ENCODE measurements around the gene NDUFS4. TPM values are rescaled to one million over a fixed set of nuclear protein-coding genes. Genes with fewer than 3 reads are reported as not detected.
"Not testable (repeated sequence)": the region's sequence is repeated elsewhere in the genome, so short reads cannot be mapped to it uniquely, and the experiment has no call there.

Gene NDUFS4
- polyA plus RNA-seq, 4 donors, result 139 to 152 (median 146) TPM

DNA sequence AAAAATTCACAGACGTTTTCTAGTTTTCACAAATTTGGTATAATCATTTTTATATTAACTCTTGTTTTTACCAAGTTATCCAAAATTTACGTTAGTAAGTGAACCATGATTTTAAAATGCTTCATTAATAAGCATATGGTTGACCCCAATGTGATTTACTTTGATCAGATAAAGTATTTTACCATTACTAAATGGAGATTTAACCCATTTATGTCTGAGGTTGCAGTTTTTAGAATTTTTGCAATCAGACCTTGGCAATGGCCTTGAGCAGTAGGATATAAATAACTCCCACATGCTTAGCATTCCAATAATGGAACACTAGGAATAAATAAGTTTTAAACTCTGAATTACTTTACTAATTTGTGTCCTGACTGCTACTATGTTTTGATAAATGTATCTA is 84.6 kb downstream of the NDUFS4 start:
- DNase-seq (ENCODE audit: low read depth in 4 of 4, low spot score in 3 of 4), result no peak

DNA sequence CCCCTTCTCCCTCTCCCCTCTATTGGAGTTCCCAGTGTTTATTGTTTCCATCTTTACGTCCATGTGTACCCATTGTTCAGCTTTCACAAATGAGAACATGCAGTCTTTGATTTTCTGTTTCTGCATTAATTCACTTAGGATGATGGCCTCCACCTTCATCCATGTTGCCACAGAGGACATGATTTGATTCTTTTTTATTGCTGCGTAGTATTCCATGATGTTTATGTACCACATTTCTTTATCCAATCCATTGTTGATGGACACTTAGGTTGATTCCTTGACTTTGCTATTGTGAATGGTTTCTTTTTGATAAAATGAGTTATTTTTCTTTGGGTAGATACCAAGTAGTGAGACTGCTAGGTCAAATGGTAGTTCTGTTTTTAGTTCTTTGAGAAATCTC is 88.9 kb downstream of the NDUFS4 start:
- DNase-seq (ENCODE audit: low read depth in 4 of 4, low spot score in 3 of 4), result no peak

DNA sequence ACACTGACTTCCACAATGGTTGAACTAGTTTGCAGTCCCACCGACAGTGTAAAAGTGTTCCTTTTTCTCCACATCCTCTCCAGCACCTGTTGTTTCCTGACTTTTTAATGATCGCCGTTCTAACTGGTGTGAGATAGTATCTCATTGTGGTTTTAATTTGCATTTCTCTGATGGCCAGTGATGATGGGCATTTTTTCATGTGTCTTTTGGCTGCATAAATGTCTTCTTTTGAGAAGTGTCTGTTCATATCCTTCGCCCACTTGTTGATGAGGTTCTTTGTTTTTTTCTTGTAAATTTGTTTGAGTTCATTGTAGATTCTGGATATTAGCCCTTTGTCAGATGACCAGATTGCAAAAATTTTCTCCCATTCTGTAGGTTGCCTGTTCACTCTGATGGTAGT is 100.1 kb downstream of the NDUFS4 start:
- DNase-seq (ENCODE audit: low read depth in 4 of 4, low spot score in 3 of 4), result not testable (repeated sequence)

DNA sequence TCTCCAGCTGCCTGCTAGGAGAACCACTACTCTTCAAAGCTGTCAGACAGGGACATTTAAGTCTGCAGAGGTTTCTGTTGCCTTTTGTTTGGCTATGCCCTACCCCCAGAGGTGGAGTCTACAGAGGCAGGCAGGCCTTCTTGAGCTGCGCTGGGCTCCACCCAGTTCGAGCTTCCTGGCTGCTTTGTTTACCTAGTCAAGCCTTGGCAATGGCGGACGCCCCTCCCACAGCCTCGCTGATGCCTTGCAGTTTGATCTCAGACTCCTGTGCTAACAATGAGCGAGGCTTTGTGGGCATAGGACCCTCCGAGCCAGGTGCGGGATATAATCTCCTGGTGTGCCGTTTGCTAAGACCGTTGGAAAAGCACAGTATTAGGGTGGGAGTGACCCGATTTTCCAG is 104.9 kb downstream of the NDUFS4 start:
- DNase-seq (ENCODE audit: low read depth in 4 of 4, low spot score in 3 of 4), result not testable (repeated sequence)

- DNase-seq (ENCODE audit: low read depth in 4 of 4, low spot score in 3 of 4), result no peak
Measured at GRCh38 chr5:53667621-53668020, 107.2 kb downstream of the NDUFS4 start.

DNA sequence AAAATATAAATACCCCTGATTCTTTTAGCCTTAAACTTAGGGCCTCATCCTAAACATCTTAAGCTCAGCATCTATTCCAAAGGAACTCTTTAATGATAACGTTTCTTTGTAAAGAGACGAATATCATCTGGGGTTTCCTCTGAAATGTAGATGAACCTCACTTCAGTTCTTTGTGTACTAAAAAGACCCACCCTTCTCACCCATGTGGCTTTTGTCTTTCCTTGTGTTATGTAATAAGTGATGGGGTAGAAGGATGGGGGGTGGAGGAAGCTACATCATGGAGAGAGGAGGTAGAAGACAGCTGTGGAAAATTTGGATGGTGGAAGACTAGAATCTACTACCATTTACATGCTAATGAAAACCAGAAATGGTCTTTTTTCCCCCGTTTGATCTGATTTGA is 111.0 kb downstream of the NDUFS4 start:
- no peak for DNase-seq (ENCODE audit: low read depth in 4 of 4, low spot score in 3 of 4)

DNA sequence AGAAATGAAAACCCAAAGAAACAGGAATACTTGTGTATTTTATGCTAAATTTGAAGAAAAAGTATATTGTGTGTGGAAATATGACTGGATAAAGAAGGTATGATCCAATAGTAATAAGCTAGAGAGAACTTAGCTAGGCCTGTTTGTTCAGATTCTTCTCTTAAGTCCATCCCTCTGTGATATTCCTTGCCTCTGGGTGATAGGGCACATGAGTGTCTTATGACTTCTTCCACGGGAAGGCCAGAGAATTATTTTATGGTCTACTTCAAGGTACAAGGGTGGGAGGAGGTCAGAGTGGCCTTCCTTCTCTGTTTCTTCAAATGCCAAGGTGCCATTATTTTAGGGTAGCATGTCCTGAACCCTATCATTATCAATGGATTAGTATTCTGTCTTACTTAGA is 113.7 kb downstream of the NDUFS4 start:
- DNase-seq (ENCODE audit: low read depth in 4 of 4, low spot score in 3 of 4), result no peak

DNA sequence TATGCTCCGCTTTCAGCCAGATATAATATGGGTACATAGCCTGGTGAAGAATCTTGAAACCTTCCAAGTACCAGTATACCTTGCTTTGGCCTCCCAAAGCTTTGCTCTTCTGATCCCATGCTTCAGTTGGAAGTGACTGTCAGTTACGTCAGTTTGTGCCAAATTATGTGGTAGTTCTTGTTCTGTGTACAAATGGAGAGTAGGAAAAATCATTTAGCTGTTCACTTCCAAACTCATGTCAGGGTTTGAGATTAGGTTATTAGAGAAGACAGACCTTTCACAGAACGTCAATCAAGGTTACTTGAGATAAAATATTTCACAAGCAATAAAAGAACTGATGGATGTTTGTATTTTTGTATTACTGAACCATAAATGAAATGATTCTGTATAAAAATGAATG is 117.2 kb downstream of the NDUFS4 start:
- no peak for DNase-seq (ENCODE audit: low read depth in 4 of 4, low spot score in 3 of 4)

DNA sequence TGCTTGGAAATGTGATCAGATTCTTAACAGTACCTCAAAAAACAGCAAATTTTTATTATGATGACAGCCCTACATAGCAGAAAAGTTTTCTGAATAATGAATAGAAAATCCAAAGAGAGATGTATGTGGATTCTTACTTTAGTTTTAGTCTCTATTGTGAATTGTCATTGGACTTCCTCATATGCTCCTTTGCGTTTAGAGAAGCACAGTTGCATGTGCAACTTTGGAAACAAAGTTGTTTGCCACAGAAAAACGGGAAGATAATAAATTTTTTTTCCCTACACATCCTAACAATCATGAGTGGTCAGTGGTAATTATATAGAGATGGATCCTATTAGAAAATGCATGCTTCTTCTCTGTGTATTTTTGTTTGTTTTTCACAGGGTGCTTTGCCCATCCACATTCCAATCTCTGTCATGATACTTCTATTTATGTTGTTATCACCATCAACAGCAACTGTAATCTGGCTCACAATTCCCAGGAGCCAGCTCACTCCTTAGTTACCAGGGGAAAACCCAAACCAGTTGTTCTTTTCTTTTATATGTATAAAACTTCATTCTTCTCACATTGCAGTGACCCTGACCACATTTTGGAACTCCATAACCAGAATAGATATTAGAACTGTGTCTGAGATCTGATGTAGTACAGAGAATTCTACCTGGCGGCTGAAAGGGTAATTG is 118.7 kb downstream of the NDUFS4 start:
- DNase-seq (ENCODE audit: low read depth in 4 of 4, low spot score in 3 of 4), result no peak

- DNase-seq (ENCODE audit: low read depth in 4 of 4, low spot score in 3 of 4), result no peak
Measured at GRCh38 chr5:53681079-53681478, 120.6 kb downstream of the NDUFS4 start.

DNA sequence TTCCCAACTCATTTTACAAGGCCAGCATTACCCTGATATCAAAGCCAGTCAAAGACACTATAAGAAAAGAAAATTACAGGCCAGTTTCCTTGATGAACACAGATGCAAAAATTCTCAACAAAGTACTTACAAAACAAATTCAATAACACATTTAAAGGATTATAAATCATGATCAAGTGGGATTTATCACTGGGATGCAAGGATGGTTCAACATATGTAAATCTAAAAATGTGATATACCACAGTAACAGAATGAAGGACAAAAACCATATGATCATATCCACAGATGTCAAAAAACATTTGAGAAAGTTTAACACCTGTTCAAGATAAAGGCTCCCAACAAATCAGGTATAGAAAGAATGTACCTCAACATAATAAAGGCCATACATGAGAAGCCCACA is 130.6 kb downstream of the NDUFS4 start:
- DNase-seq (ENCODE audit: low read depth in 4 of 4, low spot score in 3 of 4), result no peak

DNA sequence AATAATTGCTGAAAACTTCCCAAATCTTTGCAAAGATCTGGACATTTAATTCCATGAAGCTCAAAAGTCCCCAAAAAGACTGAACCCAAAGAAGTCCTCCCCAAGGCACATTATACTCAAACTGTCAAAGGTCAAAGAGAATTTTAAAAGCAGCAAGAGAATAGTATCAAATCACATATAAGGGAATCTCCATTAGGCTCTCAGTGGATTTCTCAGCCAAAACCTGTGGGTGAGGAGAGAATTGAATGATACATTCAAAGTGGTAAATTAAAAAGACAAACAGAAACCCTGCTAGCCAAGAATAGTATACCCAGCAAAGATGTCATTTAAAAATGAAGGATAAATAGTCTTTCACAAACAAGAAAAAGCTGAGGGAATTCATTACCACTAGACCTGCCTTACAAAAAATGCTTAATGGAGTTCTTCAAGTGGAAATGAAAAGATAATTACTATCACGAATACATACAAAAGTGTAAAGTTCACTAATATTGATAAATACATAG is 134.1 kb downstream of the NDUFS4 start:
- no peak for DNase-seq (ENCODE audit: low read depth in 4 of 4, low spot score in 3 of 4)

DNA sequence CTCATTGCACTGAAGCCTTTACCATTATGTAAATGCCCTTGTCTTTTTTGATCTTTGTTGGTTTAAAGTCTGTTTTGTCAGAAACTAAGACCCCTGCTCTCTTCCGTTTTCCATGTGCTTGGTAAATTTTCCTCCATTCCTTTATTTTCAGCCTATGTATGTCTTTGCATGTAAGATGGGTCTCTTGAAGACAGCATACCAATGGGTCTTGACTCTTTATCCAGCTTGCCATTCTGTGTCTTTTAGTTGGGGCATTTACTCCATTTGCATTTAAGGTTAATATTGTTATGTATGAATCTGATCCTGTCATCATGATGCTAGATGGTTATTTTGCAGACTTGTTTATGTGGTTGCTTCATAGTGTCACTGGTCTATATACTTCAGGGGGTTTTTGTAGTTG is 150.0 kb downstream of the NDUFS4 start:
- DNase-seq (ENCODE audit: low read depth in 4 of 4, low spot score in 3 of 4), result not testable (repeated sequence)

- DNase-seq (ENCODE audit: low read depth in 4 of 4, low spot score in 3 of 4), result no peak
Measured at GRCh38 chr5:53712327-53712726, 151.9 kb downstream of the NDUFS4 start.

- DNase-seq (ENCODE audit: low read depth in 4 of 4, low spot score in 3 of 4), result no peak
Measured at GRCh38 chr5:53713978-53714666, 153.7 kb downstream of the NDUFS4 start.

DNA sequence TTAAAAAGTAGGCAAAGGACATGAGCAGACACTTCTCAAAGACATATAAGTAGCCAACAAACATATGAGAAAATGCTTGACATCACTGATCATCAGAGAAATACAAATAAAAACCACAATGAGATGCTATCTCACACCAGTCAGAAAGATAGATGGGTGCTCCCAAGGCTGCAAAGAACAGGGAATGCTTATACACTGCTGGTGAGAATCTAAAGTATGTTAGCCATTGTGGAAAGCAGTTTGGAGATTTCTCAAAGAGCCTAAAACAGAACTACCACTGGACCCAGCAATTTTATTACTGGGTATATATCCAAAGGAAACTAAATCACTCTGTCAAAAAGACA is 154.2 kb downstream of the NDUFS4 start:
- DNase-seq (ENCODE audit: low read depth in 4 of 4, low spot score in 3 of 4), result no peak

- DNase-seq (ENCODE audit: low read depth in 4 of 4, low spot score in 3 of 4), result no peak
Measured at GRCh38 chr5:53726121-53726520, 165.7 kb downstream of the NDUFS4 start.

DNA sequence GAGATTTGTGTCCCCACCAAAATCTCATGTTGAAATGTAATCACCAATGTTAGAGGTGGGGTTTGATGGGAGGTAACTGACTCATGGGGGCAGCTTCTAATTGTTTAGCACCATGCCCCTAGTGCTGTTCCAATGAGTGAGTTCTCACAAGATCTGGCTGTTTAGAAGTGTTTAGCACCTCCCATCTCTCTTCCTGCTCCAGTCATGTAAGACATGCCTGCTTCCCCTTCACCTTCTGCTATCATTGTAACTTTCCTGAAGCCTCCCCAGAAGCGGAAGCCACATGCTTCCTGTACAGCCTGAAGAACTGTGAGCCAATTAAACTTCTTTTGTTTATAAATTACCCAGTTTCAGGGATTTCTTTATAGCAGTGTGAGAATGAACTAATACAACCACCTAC is 170.5 kb downstream of the NDUFS4 start:
- no peak for DNase-seq (ENCODE audit: low read depth in 4 of 4, low spot score in 3 of 4)

All from right renal pelvis (tissue), 4 donors.